ENCODE measurements around the gene TMEM174.

GRCh38 chr5:73182307-73182706, 9.3 kb downstream of the TMEM174 start:
- TF ChIP-seq EP300 (IDR thresholded peaks at IDR 0.05; ENCODE audit: borderline replicate concordance) (no peak), EGR1 (IDR thresholded peaks at IDR 0.05) (no peak), MAX (IDR thresholded peaks at IDR 0.05) (no peak), RAD21 (IDR thresholded peaks at IDR 0.05; ENCODE audit: low read depth) (no peak), TAF1 (IDR thresholded peaks at IDR 0.05; ENCODE audit: low read depth) (no peak), CREB1 (IDR thresholded peaks at IDR 0.05; ENCODE audit: low read depth) (no peak), REST (IDR thresholded peaks at IDR 0.05; ENCODE audit: low read depth) (no peak), NFIC (IDR thresholded peaks at IDR 0.05) (no peak), ZBTB7A (IDR thresholded peaks at IDR 0.05; ENCODE audit: low read depth) (no peak), YY1 (IDR thresholded peaks at IDR 0.05; ENCODE audit: low read depth) (no peak), CEBPB (IDR thresholded peaks at IDR 0.05) (no peak), TCF12 (IDR thresholded peaks at IDR 0.05; ENCODE audit: low read depth) (no peak), FOXM1 (IDR thresholded peaks at IDR 0.05; ENCODE audit: borderline replicate concordance, low read depth) (no peak), TEAD4 (IDR thresholded peaks at IDR 0.05) (no peak)

All from Ishikawa (cell line).